Forelimb muscle (tissue), 1 donor: ENCODE results near the gene CD9. TPM values are rescaled to one million over a fixed set of nuclear protein-coding genes. Genes with fewer than 3 reads are reported as not detected.
"Not testable (repeated sequence)": the region's sequence is repeated elsewhere in the genome, so short reads cannot be mapped to it uniquely, and the experiment has no call there.

Experiments used
- DNase-seq: peaks from one replicate; pipeline ENCODE4 v3.0.0-alpha.2; 2013; ENCODE audit warnings: low read depth
- polyA plus RNA-seq: library from polyadenylated mRNA; unstranded; fragments of 120-200 nt; gene quantifications from one replicate; pipeline ENCODE4 v1.2.1, GENCODE V29; 2013; ENCODE audit not compliant: insufficient read length

The CD9 gene
- polyA plus RNA-seq, 1 donor = 52.2 TPM

DNA sequence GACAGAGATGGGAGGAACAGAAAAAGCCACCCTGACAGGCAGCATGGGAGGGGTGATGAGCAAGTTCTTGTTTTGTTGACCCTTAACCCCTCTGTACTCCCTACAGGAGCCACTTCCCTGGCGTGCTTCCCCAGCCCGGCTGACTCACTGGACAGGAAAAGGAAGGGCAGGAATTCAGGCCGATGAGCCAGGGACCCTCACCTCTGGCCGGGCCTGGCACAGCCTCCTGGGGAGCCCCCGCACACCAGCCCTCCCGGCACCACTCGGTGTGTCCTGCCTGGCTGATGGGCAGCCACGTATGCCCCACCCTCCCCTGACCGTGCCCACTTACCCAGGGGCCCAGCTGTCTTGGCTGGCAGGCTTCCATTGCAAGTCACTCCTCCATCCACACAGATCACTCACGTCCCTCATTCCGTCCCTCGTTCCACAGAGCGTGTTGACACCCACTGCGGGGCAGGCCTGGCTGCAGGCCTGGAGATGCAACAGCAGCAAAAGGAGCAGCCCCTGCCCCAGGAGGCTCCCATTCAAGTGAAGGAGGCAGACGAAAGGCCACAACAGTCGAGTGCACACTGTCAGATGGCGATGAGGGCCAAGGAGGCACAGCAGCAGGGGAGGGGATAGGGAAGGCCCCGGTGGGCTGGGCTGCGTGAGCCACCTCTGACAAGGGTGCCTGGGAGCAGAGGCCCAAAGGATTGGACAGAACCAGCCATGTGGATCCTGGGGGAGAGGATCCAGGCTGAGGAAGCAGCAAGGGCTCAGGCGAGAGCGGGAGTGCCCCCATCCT, 19.7 kb upstream of the CD9 start:
- no peak for DNase-seq

DNA sequence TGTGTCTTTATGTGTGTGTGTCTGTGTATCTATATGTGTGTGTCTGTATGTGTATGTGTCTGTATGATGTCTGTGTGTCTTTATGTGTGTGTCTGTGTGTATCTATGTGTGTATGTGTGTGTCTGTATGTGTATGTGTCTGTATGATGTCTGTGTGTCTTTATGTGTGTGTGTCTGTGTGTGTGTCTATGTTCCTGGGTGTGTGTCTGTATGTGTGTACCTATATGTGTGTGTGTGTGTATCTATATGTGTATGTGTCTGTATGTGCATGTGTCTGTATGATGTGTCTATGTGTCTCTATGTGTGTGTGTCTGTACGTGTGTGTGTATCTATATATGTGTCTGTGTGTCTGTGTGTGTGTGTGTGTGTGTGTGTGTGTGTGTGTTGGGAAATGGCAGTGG, 19.0 kb upstream of the CD9 start:
- DNase-seq = no peak

- no peak for DNase-seq
Measured at GRCh38 chr12:6181583-6182278, 18.5 kb upstream of the CD9 start.

DNA sequence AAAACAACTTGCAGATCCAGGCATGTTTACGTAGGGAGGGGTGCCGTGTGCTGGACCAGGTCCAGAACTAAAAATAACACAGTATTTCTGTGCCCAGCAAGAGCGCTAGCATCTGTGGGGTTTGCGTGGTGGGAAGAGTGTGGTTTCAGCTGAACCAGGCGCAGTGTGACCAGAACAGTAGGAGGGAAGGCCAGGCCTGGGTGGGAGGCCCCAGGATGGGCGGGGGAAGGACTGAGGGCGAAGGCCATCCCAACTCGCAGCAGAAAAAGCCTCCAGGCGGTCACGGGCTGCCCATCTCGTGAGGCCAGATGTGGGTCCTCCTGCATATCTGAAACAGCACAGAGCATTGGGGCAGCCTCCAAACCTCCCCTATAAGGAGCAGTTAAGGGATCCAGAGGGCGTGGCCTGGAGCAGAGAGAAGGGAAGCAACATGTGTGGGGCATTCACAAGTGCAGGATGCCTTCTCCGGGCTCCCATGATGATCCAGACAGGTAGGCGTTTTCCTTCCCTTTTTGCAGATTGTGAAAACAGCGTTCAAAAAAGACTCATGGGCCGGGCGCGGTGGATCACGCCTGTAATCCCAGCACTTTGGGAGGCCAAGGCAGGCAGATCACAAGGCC, 17.8 kb upstream of the CD9 start:
- DNase-seq = no peak

DNA sequence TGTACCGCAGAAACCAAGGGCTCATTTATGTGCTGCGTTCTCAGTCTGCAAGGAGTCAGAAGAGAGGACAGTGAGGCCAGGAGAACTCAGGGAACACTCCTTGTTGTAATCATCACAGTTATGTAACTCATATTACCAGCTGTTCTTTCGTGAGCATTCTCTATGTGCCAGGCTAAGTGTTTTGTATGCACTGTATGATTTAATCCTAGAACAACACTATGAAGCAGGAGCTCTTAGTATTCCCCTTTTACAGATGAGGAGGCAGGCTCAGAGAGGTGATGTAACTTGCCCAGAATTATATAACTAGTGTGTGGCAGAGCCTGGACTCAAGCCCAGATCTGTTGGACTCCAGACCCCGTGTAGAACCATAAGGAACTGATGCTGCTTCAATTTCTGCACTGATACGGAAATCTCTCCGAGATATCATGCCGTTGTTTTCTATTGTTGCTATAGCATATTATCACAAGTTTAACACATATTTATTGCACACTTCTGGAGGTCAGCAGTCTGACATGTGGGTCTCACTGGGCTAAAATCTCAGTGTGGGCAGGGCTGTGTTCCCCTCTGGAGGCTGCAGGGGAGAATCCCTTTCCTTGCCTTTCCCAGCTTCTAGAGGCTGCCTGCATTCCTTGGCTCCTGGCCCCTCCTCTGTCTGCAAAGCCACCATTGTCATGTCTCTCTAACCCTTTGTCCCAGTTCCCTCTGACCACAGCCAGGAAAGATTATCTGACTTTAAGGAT, 16.3 kb upstream of the CD9 start:
- no peak for DNase-seq

- no peak for DNase-seq
Measured at GRCh38 chr12:6185961-6186827, 14.0 kb upstream of the CD9 start.

- DNase-seq = no peak
Measured at GRCh38 chr12:6187948-6188793, 12.0 kb upstream of the CD9 start.

GRCh38 chr12:6189028-6189427, 11.2 kb upstream of the CD9 start:
- DNase-seq = no peak

DNA sequence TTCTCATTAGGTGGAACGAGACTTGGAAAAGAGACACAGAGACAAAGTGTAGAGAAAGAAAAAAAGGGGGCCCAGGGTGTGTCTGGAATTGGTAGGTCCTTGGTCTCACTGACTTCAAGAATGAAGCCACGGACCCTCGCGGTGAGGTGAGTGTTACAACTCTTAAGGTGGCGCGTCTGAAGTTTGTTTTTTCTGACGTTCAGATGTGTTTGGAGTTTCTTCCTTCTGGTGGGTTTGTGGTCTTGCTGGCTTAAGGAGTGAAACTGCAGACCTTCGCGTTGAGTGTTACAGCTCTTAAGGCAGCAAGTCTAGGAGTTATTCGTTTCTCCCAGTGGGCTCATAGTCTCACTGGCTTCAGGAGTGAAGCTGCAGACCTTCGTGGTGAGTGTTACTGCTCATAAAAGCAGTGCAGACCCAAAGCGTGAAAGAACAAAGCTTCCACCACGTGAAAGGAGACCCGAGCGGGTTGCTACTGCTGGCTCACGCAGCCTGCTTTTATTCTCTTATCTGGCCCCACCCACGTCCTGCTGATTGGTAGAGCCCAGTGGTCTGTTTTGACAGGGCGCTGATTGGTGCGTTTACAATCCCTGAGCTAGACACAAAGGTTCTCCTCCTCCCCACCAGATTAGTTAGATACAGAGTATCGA, 10.1 kb upstream of the CD9 start:
- DNase-seq = not testable (repeated sequence)

- not testable (repeated sequence) for DNase-seq
Measured at GRCh38 chr12:6190767-6191530, 9.3 kb upstream of the CD9 start.

DNA sequence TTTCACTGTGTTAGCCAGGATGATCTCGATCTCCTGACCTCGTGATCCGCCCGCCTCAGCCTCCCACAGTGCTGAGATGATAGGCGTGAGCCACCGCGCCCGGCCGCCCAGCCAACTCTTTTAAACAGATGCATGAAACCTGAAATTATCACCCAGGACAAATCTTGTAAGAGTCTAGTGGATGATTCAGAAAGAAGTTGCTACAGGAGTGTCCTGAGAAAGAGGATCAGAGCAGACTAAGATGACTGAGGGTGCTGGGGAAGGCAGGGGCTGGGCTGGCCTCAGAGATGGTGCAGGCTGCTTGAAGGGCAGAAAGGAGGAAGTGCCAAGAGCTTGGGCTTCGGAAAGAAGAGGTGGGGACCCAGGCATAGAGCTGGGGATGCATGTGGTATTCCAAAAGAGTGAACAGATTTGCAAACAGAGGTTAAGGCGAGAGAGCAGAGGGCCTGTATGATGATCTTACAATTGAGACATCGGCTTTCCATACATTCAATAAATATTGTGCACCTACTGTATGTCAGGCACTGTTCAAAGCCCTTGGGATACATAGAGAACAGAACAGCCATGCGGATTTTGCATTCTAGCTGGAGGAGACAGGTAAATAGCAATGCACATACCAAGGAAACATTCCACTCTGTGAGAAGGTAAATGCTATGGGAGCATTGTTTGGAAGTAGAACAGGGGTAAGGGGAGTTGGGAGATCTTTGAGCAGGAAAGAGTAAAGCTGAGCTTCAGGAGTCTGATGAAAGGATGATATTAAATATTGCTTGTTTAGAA, 7.4 kb upstream of the CD9 start:
- DNase-seq = no peak

GRCh38 chr12:6193853-6194815, 6.1 kb upstream of the CD9 start:
- no peak for DNase-seq

- peak; percentile 58 for DNase-seq
Measured at GRCh38 chr12:6195665-6196535, 4.3 kb upstream of the CD9 start.

- no peak for DNase-seq
Measured at GRCh38 chr12:6198051-6198450, 2.1 kb upstream of the CD9 start.

GRCh38 chr12:6198556-6198955, 1.6 kb upstream of the CD9 start:
- DNase-seq = no peak

GRCh38 chr12:6198985-6199530, 1.1 kb upstream of the CD9 start:
- DNase-seq = no peak
